H1 (cell line): ENCODE measurements around the gene RHBDF2. TPM values are rescaled to one million over a fixed set of nuclear protein-coding genes. Genes with fewer than 3 reads are reported as not detected.

Experiments used
- CTCF ChIA-PET: fragments of 300-600 bp; sonication (Branson Sonifier 250); formaldehyde crosslinking; loops from one replicate; lab custom pipeline; 2021; ENCODE audit not compliant: partially characterized antibody; lab: Charles Lee
- POLR2A ChIA-PET: fragments of 300-600 bp; sonication (Branson Sonifier 250); formaldehyde crosslinking; loops from one replicate; lab custom pipeline; 2021; ENCODE audit warnings: inconsistent platforms; ENCODE audit not compliant: partially characterized antibody; lab: Charles Lee
- DNase-seq, 2 experiments: peaks; one replicate each; pipeline versions ENCODE4 v3.0.0 to v3.0.0-alpha.2; 2010 to 2022; ENCODE audit warnings: low spot score in 2 of 2, low read depth in 1 of 2, mixed read lengths in 1 of 2
- FAIRE-seq: peaks from 2 replicates; lab custom pipeline; 2011; peaks lifted over from hg19 to GRCh38; lab: Jason Lieb, UNC
- H2AFZ ChIP-seq: 2 replicates; pipeline ENCODE4 v1.8.1; 2012; ENCODE audit warnings: low read length, inconsistent platforms
- H2AK5ac ChIP-seq: 2 replicates; pipeline ENCODE4 v1.6.1; 2013; ENCODE audit warnings: low read depth, low read length
- H2BK120ac ChIP-seq: replicated peaks from 2 replicates; pipeline ENCODE3; 2013; ENCODE audit warnings: low read depth, low read length, inconsistent platforms
- H2BK12ac ChIP-seq: 2 replicates; pipeline ENCODE4 v1.6.1; 2013; ENCODE audit warnings: low read depth, low read length
- H2BK15ac ChIP-seq: 2 replicates; pipeline ENCODE4 v1.6.1; 2013; ENCODE audit warnings: low read length
- H2BK20ac ChIP-seq: 2 replicates; pipeline ENCODE4 v1.6.1; 2013; ENCODE audit warnings: low read length
- H2BK5ac ChIP-seq: 2 replicates; pipeline ENCODE4 v1.6.1; 2013; ENCODE audit warnings: low read depth, low read length
- H3K14ac ChIP-seq: 2 replicates; pipeline ENCODE4 v1.6.1; 2013; ENCODE audit warnings: inconsistent platforms; ENCODE audit not compliant: insufficient read length
- H3K18ac ChIP-seq: 2 replicates; pipeline ENCODE4 v1.6.1; 2013; ENCODE audit warnings: low read length; ENCODE audit errors: extremely low read depth
- H3K23ac ChIP-seq: 2 replicates; pipeline ENCODE4 v1.6.1; 2013; ENCODE audit warnings: inconsistent platforms; ENCODE audit not compliant: insufficient read length
- H3K23me2 ChIP-seq: 2 replicates; pipeline ENCODE4 v1.6.1; 2013; ENCODE audit warnings: low read depth, low read length
- H3K27ac ChIP-seq: 2 replicates; pipeline ENCODE4 v1.6.1; 2011; ENCODE audit warnings: low read depth, low read length, inconsistent platforms
- H3K27me3 ChIP-seq, 4 experiments: replicated peaks in 1 of 4; 1 replicate in 1 of 4; 2 replicates in 3 of 4; pipeline versions ENCODE4 v1.6.1 to v1.8.1; 2011 to 2013; ENCODE audit warnings: low read length in 3 of 4, mild to moderate bottlenecking in 3 of 4, inconsistent platforms in 2 of 4, mixed read lengths in 2 of 4, moderate library complexity in 1 of 4; ENCODE audit not compliant: control insufficient read depth in 3 of 4, insufficient read depth in 3 of 4; ENCODE audit errors: extremely low read depth in 1 of 4
- H3K36me3 ChIP-seq, 4 experiments: 2 replicates each; pipeline versions ENCODE4 v1.6.1 to v1.8.1; 2011 to 2013; ENCODE audit warnings: mild to moderate bottlenecking in 4 of 4, low read length in 3 of 4, moderate library complexity in 2 of 4, control low read depth in 1 of 4, inconsistent platforms in 1 of 4; ENCODE audit not compliant: insufficient read depth in 4 of 4, control insufficient read depth in 2 of 4
- H3K4ac ChIP-seq: replicated peaks from 2 replicates; pipeline ENCODE3; 2013; ENCODE audit warnings: low read length, low read depth, mixed read lengths, inconsistent platforms; ENCODE audit not compliant: insufficient read length
- H3K4me1 ChIP-seq, 4 experiments: replicated peaks in 1 of 4; 1 replicate in 1 of 4; 2 replicates in 3 of 4; pipeline versions ENCODE4 v1.6.1 to v1.8.1; 2011 to 2013; ENCODE audit warnings: low read length in 3 of 4, inconsistent platforms in 2 of 4, mixed read lengths in 1 of 4; ENCODE audit not compliant: insufficient read depth in 4 of 4, control insufficient read depth in 3 of 4
- H3K4me2 ChIP-seq, 2 experiments: 2 replicates each; pipeline versions ENCODE4 v1.6.1 to v1.8.1; 2011 to 2013; ENCODE audit warnings: low read depth in 2 of 2, low read length in 2 of 2, control low read depth in 1 of 2, inconsistent platforms in 1 of 2, mild to moderate bottlenecking in 1 of 2; ENCODE audit not compliant: insufficient read depth in 1 of 2
- H3K4me3 ChIP-seq, 4 experiments: fragments of 200-600, 300-600 bp in 1 of 4; sonication (generic), shearing (Covaris generic), sonication (Bioruptor Twin) in 1 of 4; 2 replicates each; pipeline versions ENCODE4 v1.5.1 to v1.8.1; 2011 to 2016; ENCODE audit warnings: low read length in 4 of 4, low read depth in 3 of 4, control low read depth in 2 of 4, inconsistent platforms in 2 of 4, mild to moderate bottlenecking in 2 of 4, mixed read lengths in 1 of 4, moderate library complexity in 1 of 4; ENCODE audit not compliant: insufficient read depth in 2 of 4; ENCODE audit errors: extremely low read depth in 1 of 4
- H3K56ac ChIP-seq: replicated peaks from 2 replicates; pipeline ENCODE3; 2013; ENCODE audit warnings: low read depth, mild to moderate bottlenecking, mixed read lengths, low read length, inconsistent platforms; ENCODE audit not compliant: insufficient read length
- H3K79me1 ChIP-seq: 2 replicates; pipeline ENCODE4 v1.6.1; 2013; ENCODE audit warnings: low read depth, low read length, control low read depth
- H3K79me2 ChIP-seq, 2 experiments: 2 replicates each; pipeline versions ENCODE4 v1.6.1 to v1.8.1; 2012 to 2013; ENCODE audit warnings: low read length in 2 of 2, mild to moderate bottlenecking in 2 of 2, inconsistent platforms in 1 of 2; ENCODE audit not compliant: insufficient read depth in 2 of 2, control insufficient read depth in 1 of 2
- H3K9ac ChIP-seq, 4 experiments: replicated peaks in 1 of 4; 1 replicate in 1 of 4; 2 replicates in 3 of 4; pipeline versions ENCODE4 v1.6.1 to v1.8.1; 2011 to 2013; ENCODE audit warnings: low read depth in 3 of 4, low read length in 3 of 4, control low read depth in 2 of 4, mild to moderate bottlenecking in 2 of 4, moderate library complexity in 2 of 4, inconsistent platforms in 1 of 4; ENCODE audit errors: extremely low read depth in 1 of 4
- H3K9me3 ChIP-seq, 2 experiments: 2 replicates each; pipeline versions ENCODE4 v1.6.1 to v1.8.1; 2012 to 2013; ENCODE audit warnings: mild to moderate bottlenecking in 2 of 2, moderate library complexity in 2 of 2, control low read depth in 1 of 2, inconsistent platforms in 1 of 2, low read depth in 1 of 2, low read length in 1 of 2, mixed read lengths in 1 of 2; ENCODE audit not compliant: insufficient read depth in 2 of 2
- H4K20me1 ChIP-seq, 2 experiments: replicated peaks in 1 of 2; 2 replicates each; pipeline versions ENCODE3 to v1.8.1; 2011 to 2013; ENCODE audit warnings: inconsistent platforms in 2 of 2, low read length in 2 of 2, mild to moderate bottlenecking in 1 of 2; ENCODE audit not compliant: insufficient read depth in 2 of 2, control insufficient read depth in 1 of 2
- H4K5ac ChIP-seq: 2 replicates; pipeline ENCODE4 v1.6.1; 2013; ENCODE audit warnings: low read length, low read depth, mixed read lengths, inconsistent platforms; ENCODE audit not compliant: insufficient read length
- H4K8ac ChIP-seq: 2 replicates; pipeline ENCODE4 v1.8.0; 2013; ENCODE audit warnings: mild to moderate bottlenecking, moderate library complexity, low read length, inconsistent platforms; ENCODE audit not compliant: insufficient read depth; ENCODE audit errors: extremely low read depth
- H4K91ac ChIP-seq: replicated peaks from 2 replicates; pipeline ENCODE3; 2013; ENCODE audit warnings: low read length, mixed read lengths, inconsistent platforms; ENCODE audit not compliant: insufficient read length
- ATF2 ChIP-seq: IDR thresholded peaks from 2 replicates; pipeline ENCODE4 v1.6.1; 2012; ENCODE audit warnings: low read length, inconsistent platforms
- BCL11A ChIP-seq, 2 experiments: IDR thresholded peaks; one replicate each; pipeline ENCODE4 v1.6.1; 2011; ENCODE audit warnings: low read depth in 2 of 2, low read length in 2 of 2, mild to moderate bottlenecking in 2 of 2
- CHD1 ChIP-seq: IDR thresholded peaks from 2 replicates; pipeline ENCODE4 v1.6.1; 2012; ENCODE audit warnings: low read depth, low read length, improper control_type of control experiment
- CHD2 ChIP-seq: IDR thresholded peaks from 2 replicates; pipeline ENCODE4 v1.6.1; 2012; ENCODE audit warnings: low read length, improper control_type of control experiment
- EGR1 ChIP-seq: IDR thresholded peaks from 2 replicates; pipeline ENCODE4 v1.6.1; 2011; ENCODE audit warnings: low read depth, low read length, borderline replicate concordance
- KDM4A ChIP-seq: IDR thresholded peaks from one replicate; pipeline ENCODE4 v1.7.1; 2012; ENCODE audit warnings: low read depth, mild to moderate bottlenecking, moderate library complexity, low read length, inconsistent platforms; ENCODE audit not compliant: severe bottlenecking
- KDM5A ChIP-seq: fragments of 200-600 bp; IDR thresholded peaks from 2 replicates; pipeline ENCODE4 v1.7.1; 2012; ENCODE audit warnings: mild to moderate bottlenecking, low read length, inconsistent platforms, mixed read lengths
- POU5F1 ChIP-seq: IDR thresholded peaks from 2 replicates; pipeline ENCODE4 v1.6.1; 2011; ENCODE audit warnings: low read depth, mild to moderate bottlenecking, low read length, moderate library complexity
- SP2 ChIP-seq: IDR thresholded peaks from 2 replicates; pipeline ENCODE4 v1.6.1; 2012; ENCODE audit warnings: mild to moderate bottlenecking, low read length, inconsistent platforms
- TBP ChIP-seq: IDR thresholded peaks from 2 replicates; pipeline ENCODE4 v1.6.1; 2011; ENCODE audit warnings: low read depth, low read length, improper control_type of control experiment
- ZNF274 ChIP-seq: IDR thresholded peaks from 2 replicates; pipeline ENCODE4 v1.7.0; 2012; ENCODE audit warnings: low read length, borderline replicate concordance; ENCODE audit errors: extremely low read depth
- WGBS, 2 experiments: shearing (Covaris generic) in 1 of 2; methylation state at CpG; one replicate each; pipeline versions ENCODE4 v1.1.6 to v1.1.7; 2013 to 2015; ENCODE audit warnings: low lambda C conversion rate in 2 of 2, mixed read lengths in 2 of 2, inconsistent platforms in 1 of 2, low coverage in 1 of 2, missing lambda C conversion rate in 1 of 2; ENCODE audit not compliant: insufficient replicate concordance in 2 of 2, insufficient coverage in 1 of 2, insufficient read length in 1 of 2; ENCODE audit errors: extremely low coverage in 1 of 2, missing lambda C conversion rate in 1 of 2; 5-methylcytosine and 5-hydroxymethylcytosine counted together
- polyA plus RNA-seq, 7 experiments: library from polyadenylated mRNA; depleted of rRNA in 3 of 7; stranded (reverse) in 5 of 7; unstranded in 2 of 7; fragments of >200 nt in 5 of 7; fragments of 200-250 nt in 2 of 7; gene quantifications; 1 replicate in 5 of 7; 2 replicates in 1 of 7; 4 replicates in 1 of 7; pipeline versions ENCODE4 v1.2.1 to v1.2.3, GENCODE V29; 2011 to 2013; ENCODE audit warnings: missing spikeins in 2 of 7, mixed read lengths in 2 of 7
- total RNA-seq: library from RNA; stranded (reverse); fragmentation: NEBNext Ultra II Directional; extraction: Animal tissue kit (Norgen Biotek cat#: 25700); gene quantifications from 2 replicates; pipeline ENCODE4 v1.2.1, GENCODE V29; 2021

Gene RHBDF2
- total and polyA plus RNA-seq, 2 of the 8 experiments (the other 6 are each of a cell fraction or from before 2014, with no cell fraction given) = 21.2 to 25.9 TPM

GRCh38 chr17:76480632-76481031 is 20.6 kb downstream of the RHBDF2 start:
- Histone ChIP-seq H3K56ac (no peak overlapping the region), H3K4me1 (no peaks in the 10 kb centered on the region), H3K79me1 (no peaks in the 10 kb centered on the region), H4K8ac (no peak overlapping the region; the same call in 1 of the 2 replicates), H3K9me3 (no peaks in the 10 kb centered on the region), H3K9ac (no peak overlapping the region), H2BK120ac (no peak overlapping the region), H3K14ac (no peak overlapping the region), H2AK5ac (no peak overlapping the region), H4K20me1 (peaks cover 0 to 4% of the 10 kb centered on the region in 2 experiments), H2BK12ac (no peak overlapping the region), H3K23me2 (no peaks in the 10 kb centered on the region), H2BK20ac (no peak overlapping the region), H4K5ac (no peak overlapping the region), H2BK15ac (no peak overlapping the region), H4K91ac (no peak overlapping the region), H3K18ac (no peak overlapping the region), H3K27ac (no peak overlapping the region), H2AFZ (no peak overlapping the region), H3K4me2 (no peak overlapping the region), H3K4me3 (no peak overlapping the region), H2BK5ac (no peak overlapping the region), H3K79me2 (no peaks in the 10 kb centered on the region), H3K23ac (no peak overlapping the region), H3K36me3 (peaks cover 0 to 2% (median 1%) of the 10 kb centered on the region in 4 experiments; a peak in 1 of 8 replicates), H3K4ac (no peak overlapping the region), H3K27me3 (no peaks in the 10 kb centered on the region)
- POLR2A ChIA-PET = interaction anchor here (1.3 kb wide), 1 partner anchor 13 kb away, joined by 3 read pairs; no protein-coding TSS in a partner anchor
- 90% methylated on average over 15 of the region's 15 CpGs; no CpG with 5 or more reads in 1 of the 2 experiments for WGBS, 2 experiments
- CTCF ChIA-PET = interaction anchor here (0.9 to 11.0 kb wide), 5 partner anchors 14 to 72 kb away, joined by 3 to 192 read pairs (median 3); partner anchors contain the start of genes AANAT and RHBDF2
- no peak for FAIRE-seq
- DNase-seq = no peak
- TF ChIP-seq POU5F1 (no peak), EGR1 (no peak), KDM4A (no peak), ATF2 (no peak), TBP (no peak), KDM5A (no peak), SP2 (no peak), CHD1 (no peak), BCL11A (IDR thresholded peaks at IDR 0.05; ENCODE audit: low read depth in 2 of 2, low read length in 2 of 2) (no peak), ZNF274 (no peak), CHD2 (no peak)
